Measurements from ENCODE around the gene GALNT9.
A peak's percentile ranks its signal among the peaks of the same experiment; 100 is the strongest.
"Not testable (repeated sequence)": the region's sequence is repeated elsewhere in the genome, so short reads cannot be mapped to it uniquely, and the experiment has no call there.

GALNT9 gene

GRCh38 chr12:132358241-132359225 is 29.1 kb upstream of the GALNT9 start:
- not testable (repeated sequence) for DNase-seq

GRCh38 chr12:132357623-132358186 is 28.3 kb upstream of the GALNT9 start:
- DNase-seq = no peak

GRCh38 chr12:132356691-132357622 is 27.6 kb upstream of the GALNT9 start:
- peak in 1 of 2 experiments; percentile 76 for DNase-seq

GRCh38 chr12:132355742-132356681 is 26.6 kb upstream of the GALNT9 start:
- DNase-seq = no peak

- DNase-seq = no peak
Observed at GRCh38 chr12:132354982-132355680, 25.7 kb upstream of the GALNT9 start.

GRCh38 chr12:132354211-132354981 is 25.0 kb upstream of the GALNT9 start:
- DNase-seq = no peak

GRCh38 chr12:132353811-132354210 is 24.4 kb upstream of the GALNT9 start:
- no peak for DNase-seq

- no peak for DNase-seq
Observed at GRCh38 chr12:132352896-132353800, 23.8 kb upstream of the GALNT9 start.

GRCh38 chr12:132351751-132352495 is 22.5 kb upstream of the GALNT9 start:
- DNase-seq = no peak

GRCh38 chr12:132349501-132350131 is 20.2 kb upstream of the GALNT9 start:
- DNase-seq = no peak

- DNase-seq = no peak
Observed at GRCh38 chr12:132348176-132348575, 18.8 kb upstream of the GALNT9 start.

- DNase-seq = no peak
Observed at GRCh38 chr12:132347176-132347855, 17.9 kb upstream of the GALNT9 start.

GRCh38 chr12:132346471-132347175 is 17.2 kb upstream of the GALNT9 start:
- no peak for DNase-seq

GRCh38 chr12:132345561-132346200 is 16.3 kb upstream of the GALNT9 start:
- no peak for DNase-seq

- DNase-seq = no peak
Observed at GRCh38 chr12:132345126-132345525, 15.7 kb upstream of the GALNT9 start.

- DNase-seq = no peak
Observed at GRCh38 chr12:132344601-132345000, 15.2 kb upstream of the GALNT9 start.
